Stimulated activated effector memory CD8-positive, alpha-beta T cell treated with anti-CD3 and anti-CD28 coated beads, Interleukin-12 subunit alpha, Interleukin-12 subunit beta, amount 100 ng/mL, for 72 hours (primary cell): ENCODE measurements around the gene CCDC167.

ENCODE experiments used
- ATAC-seq: fragments of 150-1000 bp; cut with Tn5 transposase; 2 replicates; pipeline ENCODE4 v1.10.0; 2021
- DNase-seq, 2 donors: peaks; one replicate each; pipeline ENCODE4 v3.0.0; 2021 to 2022; ENCODE audit warnings: low spot score in 2 of 2
- H3K27ac Mint-ChIP-seq: one replicate; pipeline ENCODE4 v1.8.0; 2022; ENCODE audit warnings: mild to moderate bottlenecking, mixed read lengths
- H3K36me3 Mint-ChIP-seq: one replicate; pipeline ENCODE4 v1.8.0; 2022; ENCODE audit warnings: mild to moderate bottlenecking, mixed read lengths
- H3K4me1 Mint-ChIP-seq: one replicate; pipeline ENCODE4 v1.8.0; 2022; ENCODE audit warnings: mixed read lengths
- H3K4me3 Mint-ChIP-seq: one replicate; pipeline ENCODE4 v1.8.0; 2022; ENCODE audit warnings: mild to moderate bottlenecking, mixed read lengths
- H3K9me3 Mint-ChIP-seq: one replicate; pipeline ENCODE4 v1.8.0; 2022; ENCODE audit warnings: mixed read lengths

CCDC167 gene

DNA sequence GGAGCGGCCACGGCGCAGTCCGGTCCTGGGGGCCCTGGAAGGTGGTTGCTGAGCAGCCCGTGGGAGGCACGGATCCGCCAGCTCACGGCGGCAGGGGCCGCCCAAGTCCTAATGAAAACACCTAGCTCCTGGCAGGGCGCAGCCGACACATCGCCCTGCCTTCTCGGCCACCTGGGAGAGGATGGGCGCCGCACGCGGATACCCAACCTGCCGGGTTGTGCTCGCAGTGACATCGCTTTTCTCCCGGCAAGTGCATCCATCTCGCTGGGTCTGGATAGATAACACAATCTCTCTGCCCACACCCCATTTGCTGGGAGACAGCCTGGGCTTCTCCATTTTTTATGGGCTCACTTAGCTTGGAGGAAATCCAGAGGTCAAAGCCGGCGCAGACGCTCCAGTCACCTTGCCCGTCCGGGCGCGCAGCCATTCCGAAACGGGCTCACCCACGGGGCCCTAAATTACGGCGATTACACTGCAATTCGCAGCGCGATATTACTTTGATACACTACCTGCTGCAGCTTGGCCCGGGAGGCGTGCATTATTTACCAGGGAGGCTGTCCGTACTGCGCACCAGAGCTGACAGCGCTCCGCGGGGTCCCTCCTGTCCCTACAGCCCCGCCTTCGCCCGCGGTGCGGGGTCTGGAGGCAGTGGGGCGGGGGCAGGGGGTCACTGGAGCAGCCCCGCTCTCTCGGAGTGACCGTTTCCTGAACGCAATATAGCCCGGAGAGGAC lies 36.2 kb upstream of the CCDC167 start:
- Mint-ChIP-seq H3K36me3 (peaks cover 19% of the 10 kb centered on the region), H3K9me3 (no peaks in the 10 kb centered on the region), H3K27ac (peak overlapping the region; percentile 33), H3K4me3 (no peak overlapping the region), H3K4me1 (peaks cover 40% of the 10 kb centered on the region)
- no peak for ATAC-seq
- DNase-seq: no peak

DNA sequence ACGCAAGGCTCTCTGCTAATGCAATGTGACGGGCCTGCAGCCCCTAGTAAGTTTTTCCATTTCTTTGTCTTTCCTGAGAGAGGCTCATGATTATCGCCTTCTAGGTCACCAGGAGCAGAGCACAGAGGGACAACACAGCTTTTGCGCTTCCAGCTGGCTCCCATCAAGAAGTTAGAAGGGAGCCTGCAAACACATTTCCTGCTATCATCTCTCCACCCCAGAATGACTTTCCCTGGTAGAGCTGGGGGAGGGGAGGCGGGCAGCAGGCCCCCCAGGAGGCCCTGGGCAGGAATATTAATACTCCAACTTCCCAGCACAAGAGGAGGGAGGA lies 35.7 kb upstream of the CCDC167 start:
- peaks cover 19% of the 10 kb centered on the region for H3K36me3 Mint-ChIP-seq

GRCh38 chr6:37534893-37535292 lies 35.2 kb upstream of the CCDC167 start:
- Mint-ChIP-seq H3K4me1 (peaks cover 30% of the 10 kb centered on the region), H3K4me3 (no peak overlapping the region)

More for the DNA sequence above, 35.7 kb upstream of the CCDC167 start:
- Mint-ChIP-seq H3K27ac (peak overlapping the region; percentile 33), H3K4me3 (no peak overlapping the region), H3K9me3 (no peaks in the 10 kb centered on the region), H3K4me1 (peaks cover 35% of the 10 kb centered on the region)
- DNase-seq (no peak), ATAC-seq (no peak)

GRCh38 chr6:37532122-37532521 lies 32.4 kb upstream of the CCDC167 start:
- no peak for ATAC-seq

More at GRCh38 chr6:37534893-37535292, 35.2 kb upstream of the CCDC167 start:
- DNase-seq (no peak), ATAC-seq (no peak)
- Mint-ChIP-seq H3K9me3 (no peaks in the 10 kb centered on the region), H3K36me3 (peaks cover 19% of the 10 kb centered on the region), H3K27ac (peak overlapping the region; percentile 33)

DNA sequence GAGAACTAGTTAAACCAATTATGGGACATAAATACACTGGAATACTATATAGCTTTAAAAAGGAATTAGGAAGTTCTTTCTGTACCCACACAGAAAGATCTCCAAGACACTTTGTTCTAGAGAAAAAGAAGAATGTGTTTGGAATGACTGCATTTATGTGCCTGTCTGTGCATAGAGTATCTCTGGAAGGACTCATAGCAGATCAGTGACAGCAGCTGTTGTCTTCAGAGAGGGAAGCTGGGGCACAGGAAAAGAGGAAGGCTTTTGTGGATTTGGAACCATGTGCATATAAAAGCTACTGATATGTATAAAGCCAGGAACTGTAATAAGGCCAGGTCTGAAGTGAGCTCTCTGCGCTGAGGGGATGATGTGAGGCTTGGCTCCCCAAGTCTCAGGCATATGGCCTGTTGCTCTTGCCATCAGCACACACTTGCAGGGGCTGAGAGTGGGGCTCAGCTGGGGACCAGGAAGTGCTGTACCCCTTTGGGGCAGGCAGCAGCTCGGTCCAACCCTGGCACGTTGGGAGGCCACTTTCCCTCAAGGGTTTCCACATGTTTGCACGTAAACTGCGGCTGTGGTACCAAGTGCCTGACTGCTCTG lies 31.8 kb upstream of the CCDC167 start:
- DNase-seq: no peak
- Mint-ChIP-seq H3K27ac (peak overlapping the region; percentile 21), H3K4me1 (peaks cover 35% of the 10 kb centered on the region), H3K36me3 (peaks cover 19% of the 10 kb centered on the region), H3K4me3 (no peak overlapping the region), H3K9me3 (no peaks in the 10 kb centered on the region)
- no peak for ATAC-seq

More at GRCh38 chr6:37532122-37532521, 32.4 kb upstream of the CCDC167 start:
- H3K4me1 Mint-ChIP-seq: peaks cover 30% of the 10 kb centered on the region
- no peak for DNase-seq
- H3K36me3 Mint-ChIP-seq: peaks cover 19% of the 10 kb centered on the region
- H3K9me3 Mint-ChIP-seq: no peaks in the 10 kb centered on the region
- no peak overlapping the region for H3K4me3 Mint-ChIP-seq
- peak overlapping the region; percentile 21 for H3K27ac Mint-ChIP-seq

DNA sequence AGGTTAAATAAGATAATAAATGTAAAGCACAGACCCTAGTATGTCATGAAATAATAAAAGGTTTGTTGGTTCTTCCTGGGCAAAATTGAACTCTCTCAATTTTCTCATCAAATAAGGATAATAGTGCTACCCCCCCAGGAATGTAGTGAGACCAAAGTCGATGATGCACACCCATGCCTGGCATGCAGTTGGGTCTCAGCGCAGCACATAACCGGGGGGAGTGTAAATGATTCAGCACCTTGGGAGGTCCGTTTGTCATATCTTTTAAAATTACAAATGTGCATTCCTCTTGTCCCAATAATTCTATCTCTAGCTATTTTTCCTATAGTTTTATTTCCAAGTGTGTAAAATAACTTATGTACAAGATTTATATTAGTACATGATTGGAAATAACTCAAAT lies 31.3 kb upstream of the CCDC167 start:
- H3K4me3 Mint-ChIP-seq: no peak overlapping the region
- DNase-seq (no peak), ATAC-seq (no peak)
- peaks cover 40% of the 10 kb centered on the region for H3K4me1 Mint-ChIP-seq
- H3K36me3 Mint-ChIP-seq: peaks cover 17% of the 10 kb centered on the region
- H3K9me3 Mint-ChIP-seq: no peaks in the 10 kb centered on the region
- peak overlapping the region; percentile 65 for H3K27ac Mint-ChIP-seq

- peak overlapping the region; percentile 65 for H3K27ac Mint-ChIP-seq
- DNase-seq (no peak), ATAC-seq (no peak)
- H3K4me3 Mint-ChIP-seq: no peak overlapping the region
- no peaks in the 10 kb centered on the region for H3K9me3 Mint-ChIP-seq
- H3K4me1 Mint-ChIP-seq: peaks cover 47% of the 10 kb centered on the region
- H3K36me3 Mint-ChIP-seq: peaks cover 10% of the 10 kb centered on the region
These were observed 30.6 kb upstream of the CCDC167 start for GRCh38 chr6:37530297-37530696.

DNA sequence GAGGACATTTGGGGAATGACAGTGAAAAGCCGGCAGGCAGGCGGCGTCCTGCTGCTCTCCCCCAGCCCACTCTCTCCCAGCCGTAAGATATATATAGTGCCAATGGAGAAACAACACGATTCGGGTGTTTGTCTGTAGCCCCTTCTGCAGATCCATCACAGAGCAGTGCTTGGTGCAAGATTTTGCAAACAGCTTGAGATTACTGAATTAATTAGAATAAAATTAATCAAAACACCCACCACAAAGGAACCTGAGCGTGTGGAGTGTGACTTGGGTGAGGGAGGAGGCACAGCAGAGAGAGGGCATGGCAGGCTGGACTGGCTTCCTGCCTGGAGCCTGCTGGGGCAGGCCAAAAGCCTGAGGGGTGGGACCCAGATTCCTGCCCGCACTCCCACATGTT lies 28.8 kb upstream of the CCDC167 start:
- Mint-ChIP-seq H3K4me1 (peaks cover 64% of the 10 kb centered on the region), H3K9me3 (no peaks in the 10 kb centered on the region), H3K27ac (peak overlapping the region; percentile 32), H3K36me3 (no peaks in the 10 kb centered on the region), H3K4me3 (no peak overlapping the region)
- no peak for DNase-seq
- no peak for ATAC-seq

DNA sequence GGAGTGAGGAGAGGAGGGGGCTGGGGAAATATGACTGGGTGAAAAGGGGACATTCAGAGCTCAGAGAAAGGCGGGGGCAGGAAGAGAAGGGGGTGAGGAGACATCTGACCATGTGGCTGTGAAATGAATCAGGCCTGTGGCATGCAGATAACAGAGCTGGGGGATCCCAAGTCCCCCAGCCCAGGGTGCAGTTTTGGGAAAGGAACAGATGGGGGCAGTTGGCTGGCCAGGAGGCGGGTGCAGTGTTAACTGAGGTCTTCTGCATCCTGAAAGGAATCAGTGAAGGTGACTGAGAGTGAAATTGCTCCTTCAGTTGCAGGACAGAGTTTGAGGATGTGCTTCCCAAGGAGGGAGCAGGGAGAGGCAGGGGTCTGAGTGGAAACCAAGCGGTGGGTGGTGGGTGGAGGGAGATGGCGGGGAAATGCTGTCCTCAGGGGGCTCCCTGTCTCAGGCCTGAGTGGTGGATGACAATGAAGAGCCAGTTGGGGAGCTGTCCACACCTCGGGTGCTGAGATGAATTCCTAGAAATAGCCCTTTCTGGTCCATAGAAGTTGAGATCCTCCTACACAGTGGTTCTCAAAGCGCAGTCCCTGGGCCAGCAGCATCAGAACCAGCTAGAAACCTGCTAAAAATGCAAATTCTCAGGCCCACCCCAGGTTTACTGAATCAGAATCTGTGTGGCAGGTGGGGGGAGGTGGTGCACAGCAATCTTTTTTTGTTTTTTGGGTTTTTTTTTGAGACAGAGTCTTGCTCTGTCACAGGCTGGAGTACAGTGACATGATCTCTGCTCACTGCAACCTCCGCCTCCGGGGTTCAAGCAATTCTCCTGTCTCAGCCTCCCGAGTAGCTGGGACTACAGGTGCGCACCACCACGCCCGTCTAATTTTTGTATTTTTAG lies 26.0 kb upstream of the CCDC167 start:
- Mint-ChIP-seq H3K4me3 (no peak overlapping the region), H3K4me1 (peaks cover 76% of the 10 kb centered on the region), H3K9me3 (no peaks in the 10 kb centered on the region), H3K36me3 (no peaks in the 10 kb centered on the region), H3K27ac (peak overlapping the region; percentile 21)
- DNase-seq (no peak), ATAC-seq (no peak)

DNA sequence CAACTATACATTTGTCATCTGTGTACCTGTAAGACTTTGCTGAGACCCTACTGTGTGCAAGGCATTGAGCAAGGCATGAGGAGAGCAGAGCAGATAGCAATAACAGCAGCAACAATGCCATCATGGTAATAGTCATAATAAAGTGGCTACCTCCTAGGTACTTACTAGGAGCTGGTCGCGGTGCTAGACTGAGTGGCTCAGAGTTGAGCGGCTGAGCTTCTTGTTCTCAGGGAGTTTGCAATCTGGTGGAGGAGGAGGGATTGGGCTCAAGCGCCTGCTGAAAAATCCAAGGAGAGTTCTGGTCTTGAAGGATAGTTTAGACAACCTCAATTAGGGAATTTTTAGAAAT lies 25.3 kb upstream of the CCDC167 start:
- DNase-seq (no peak), ATAC-seq (no peak)
- Mint-ChIP-seq H3K4me1 (peaks cover 79% of the 10 kb centered on the region), H3K27ac (peak overlapping the region; percentile 21), H3K9me3 (no peaks in the 10 kb centered on the region), H3K4me3 (no peak overlapping the region), H3K36me3 (no peaks in the 10 kb centered on the region)

GRCh38 chr6:37524025-37524969 lies 24.6 kb upstream of the CCDC167 start:
- no peak for DNase-seq
- H3K4me1 Mint-ChIP-seq: peaks cover 83% of the 10 kb centered on the region

GRCh38 chr6:37523412-37523811 lies 23.7 kb upstream of the CCDC167 start:
- Mint-ChIP-seq H3K27ac (no peak overlapping the region), H3K4me3 (no peak overlapping the region), H3K4me1 (peaks cover 84% of the 10 kb centered on the region), H3K36me3 (no peaks in the 10 kb centered on the region), H3K9me3 (no peaks in the 10 kb centered on the region)
- ATAC-seq (no peak), DNase-seq (no peak)

More at GRCh38 chr6:37524025-37524969, 24.6 kb upstream of the CCDC167 start:
- no peak for ATAC-seq
- no peaks in the 10 kb centered on the region for H3K36me3 Mint-ChIP-seq
- H3K27ac Mint-ChIP-seq: no peak overlapping the region
- H3K4me3 Mint-ChIP-seq: no peak overlapping the region
- H3K9me3 Mint-ChIP-seq: no peaks in the 10 kb centered on the region

DNA sequence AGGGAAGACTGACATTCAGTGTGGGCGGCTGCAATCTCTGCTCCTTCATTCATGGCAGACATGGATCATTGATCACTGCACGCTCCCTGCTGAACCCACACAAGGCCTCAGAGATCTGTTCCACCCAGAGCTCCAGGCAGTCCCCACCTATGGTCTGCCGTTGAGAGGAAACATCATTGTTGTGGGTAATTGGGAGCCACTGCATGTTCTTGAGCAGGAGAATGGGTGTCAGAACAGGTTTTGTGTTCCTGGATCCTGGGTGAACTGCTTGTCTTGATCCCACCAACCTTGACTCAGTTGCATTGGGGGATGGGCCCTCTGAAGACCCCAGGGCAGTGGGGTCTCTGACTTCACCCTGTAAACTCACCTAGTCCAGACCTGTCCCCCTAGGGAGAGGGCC lies 23.1 kb upstream of the CCDC167 start:
- H3K27ac Mint-ChIP-seq: no peak overlapping the region
- ATAC-seq (no peak), DNase-seq (no peak)
- H3K4me1 Mint-ChIP-seq: peaks cover 86% of the 10 kb centered on the region
- no peak overlapping the region for H3K4me3 Mint-ChIP-seq
- H3K36me3 Mint-ChIP-seq: no peaks in the 10 kb centered on the region
- H3K9me3 Mint-ChIP-seq: no peaks in the 10 kb centered on the region

DNA sequence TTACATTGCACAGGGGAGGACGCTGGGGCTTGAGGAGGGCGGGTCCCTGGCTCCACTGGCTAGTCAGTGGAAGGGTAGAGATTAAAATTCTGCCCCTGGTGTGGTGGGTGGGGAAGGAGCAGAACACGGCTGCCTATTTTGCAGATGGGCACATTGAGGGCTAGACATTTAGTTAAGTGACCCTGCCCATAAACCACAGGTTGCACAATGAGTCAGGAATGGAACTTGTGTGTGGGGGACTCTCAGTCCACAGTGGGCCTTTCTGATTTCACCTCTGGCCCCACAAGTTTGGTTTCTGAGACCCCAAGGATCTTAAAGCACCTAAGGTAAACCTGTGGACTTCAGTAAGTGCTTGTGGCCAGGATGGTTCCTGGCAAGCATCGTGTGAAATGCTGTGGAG lies 22.0 kb upstream of the CCDC167 start:
- no peaks in the 10 kb centered on the region for H3K9me3 Mint-ChIP-seq
- DNase-seq (no peak), ATAC-seq (no peak)
- peaks cover 11% of the 10 kb centered on the region for H3K36me3 Mint-ChIP-seq
- H3K4me1 Mint-ChIP-seq: peaks cover 86% of the 10 kb centered on the region
- H3K27ac Mint-ChIP-seq: peak overlapping the region; percentile 85
- H3K4me3 Mint-ChIP-seq: peak overlapping the region; percentile 53

DNA sequence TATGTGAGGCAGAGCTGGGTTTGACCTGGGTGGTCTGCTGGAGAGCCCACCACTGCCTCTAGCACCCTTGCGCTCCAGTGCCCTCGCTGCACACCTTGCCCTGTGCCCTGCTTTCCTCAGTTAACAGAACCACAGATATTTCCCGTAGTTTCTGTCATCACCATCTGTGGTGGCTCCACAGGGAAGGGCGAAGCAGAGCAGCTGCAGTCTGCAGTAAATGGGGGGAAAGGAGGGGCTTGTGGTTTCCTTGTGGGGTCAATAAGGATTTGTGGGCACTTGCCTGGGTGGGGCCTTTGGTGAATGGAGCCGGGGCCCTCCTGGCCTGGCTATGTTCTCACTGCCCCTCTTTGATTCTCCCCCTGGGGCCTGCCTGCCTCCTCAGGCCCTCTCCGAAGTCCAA lies 21.2 kb upstream of the CCDC167 start:
- H3K27ac Mint-ChIP-seq: peak overlapping the region; percentile 85
- H3K4me3 Mint-ChIP-seq: peak overlapping the region; percentile 53
- peaks cover 86% of the 10 kb centered on the region for H3K4me1 Mint-ChIP-seq
- no peaks in the 10 kb centered on the region for H3K9me3 Mint-ChIP-seq
- H3K36me3 Mint-ChIP-seq: peaks cover 11% of the 10 kb centered on the region
- DNase-seq: no peak
- no peak for ATAC-seq
